GM21381 (cell line): ENCODE data around the gene BTNL3.
"Not testable (repeated sequence)": the region's sequence is repeated elsewhere in the genome, so short reads cannot be mapped to it uniquely, and the experiment has no call there.

Source experiments
- ATAC-seq: cut with Tn5 transposase; IDR thresholded peaks from one replicate; pipeline ENCODE4 v1.9.1; 2021; ENCODE audit warnings: mild to moderate bottlenecking, moderate library complexity; ENCODE audit not compliant: unreplicated experiment

Gene BTNL3, protein sequence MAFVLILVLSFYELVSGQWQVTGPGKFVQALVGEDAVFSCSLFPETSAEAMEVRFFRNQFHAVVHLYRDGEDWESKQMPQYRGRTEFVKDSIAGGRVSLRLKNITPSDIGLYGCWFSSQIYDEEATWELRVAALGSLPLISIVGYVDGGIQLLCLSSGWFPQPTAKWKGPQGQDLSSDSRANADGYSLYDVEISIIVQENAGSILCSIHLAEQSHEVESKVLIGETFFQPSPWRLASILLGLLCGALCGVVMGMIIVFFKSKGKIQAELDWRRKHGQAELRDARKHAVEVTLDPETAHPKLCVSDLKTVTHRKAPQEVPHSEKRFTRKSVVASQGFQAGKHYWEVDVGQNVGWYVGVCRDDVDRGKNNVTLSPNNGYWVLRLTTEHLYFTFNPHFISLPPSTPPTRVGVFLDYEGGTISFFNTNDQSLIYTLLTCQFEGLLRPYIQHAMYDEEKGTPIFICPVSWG

DNA sequence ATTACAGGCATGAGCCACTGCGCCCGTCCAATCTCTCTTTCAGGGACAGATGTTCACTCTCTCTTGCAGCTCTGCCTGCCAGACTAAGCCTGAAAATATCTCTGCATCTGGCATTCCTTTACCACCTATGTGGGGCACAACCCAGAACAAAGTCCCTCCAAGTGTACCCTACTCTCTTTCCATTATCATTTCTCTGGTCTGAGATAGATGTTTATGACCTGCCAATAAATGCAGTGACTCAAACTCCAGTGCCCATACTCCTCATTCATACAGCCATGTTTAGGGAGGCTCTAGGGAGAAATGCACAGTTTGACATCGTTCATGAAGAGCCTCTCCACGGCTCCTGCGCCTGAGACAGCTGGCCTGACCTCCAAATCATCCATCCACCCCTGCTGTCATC lies at the start of gene BTNL3:
Gene BTNL3 (plus strand): TSS at position 255 of the 400 bp plus-strand sequence. CDS start 183 bp downstream, outside the sequence.
- no peak for ATAC-seq

DNA sequence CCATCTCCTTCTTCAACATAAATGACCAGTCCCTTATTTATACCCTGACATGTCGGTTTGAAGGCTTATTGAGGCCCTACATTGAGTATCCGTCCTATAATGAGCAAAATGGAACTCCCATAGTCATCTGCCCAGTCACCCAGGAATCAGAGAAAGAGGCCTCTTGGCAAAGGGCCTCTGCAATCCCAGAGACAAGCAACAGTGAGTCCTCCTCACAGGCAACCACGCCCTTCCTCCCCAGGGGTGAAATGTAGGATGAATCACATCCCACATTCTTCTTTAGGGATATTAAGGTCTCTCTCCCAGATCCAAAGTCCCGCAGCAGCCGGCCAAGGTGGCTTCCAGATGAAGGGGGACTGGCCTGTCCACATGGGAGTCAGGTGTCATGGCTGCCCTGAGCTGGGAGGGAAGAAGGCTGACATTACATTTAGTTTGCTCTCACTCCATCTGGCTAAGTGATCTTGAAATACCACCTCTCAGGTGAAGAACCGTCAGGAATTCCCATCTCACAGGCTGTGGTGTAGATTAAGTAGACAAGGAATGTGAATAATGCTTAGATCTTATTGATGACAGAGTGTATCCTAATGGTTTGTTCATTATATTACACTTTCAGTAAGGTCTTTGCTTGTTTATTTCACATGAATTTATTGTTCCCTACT lies 38.2 kb upstream of the BTNL3 start:
- ATAC-seq = no peak

DNA sequence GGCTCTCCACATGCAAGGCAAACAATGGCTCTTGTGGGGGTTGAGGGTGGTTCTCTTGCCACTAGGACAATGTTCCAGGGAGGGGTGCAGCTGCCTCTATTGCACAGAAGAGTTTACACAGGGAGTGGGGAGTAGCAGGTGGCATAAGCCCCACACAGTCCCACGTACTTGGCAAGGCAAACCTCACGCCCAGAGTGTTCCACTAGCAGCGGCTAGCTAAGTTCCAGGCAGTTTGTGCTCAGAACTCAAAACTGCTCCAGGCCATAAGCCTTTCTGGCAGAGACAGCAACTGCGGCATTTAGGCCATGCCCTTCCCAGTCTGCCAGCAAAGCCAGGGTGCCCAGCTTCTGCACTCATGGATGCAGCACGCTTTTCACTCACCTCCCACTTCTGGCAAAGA lies 29.0 kb upstream of the BTNL3 start:
- ATAC-seq = no peak

DNA sequence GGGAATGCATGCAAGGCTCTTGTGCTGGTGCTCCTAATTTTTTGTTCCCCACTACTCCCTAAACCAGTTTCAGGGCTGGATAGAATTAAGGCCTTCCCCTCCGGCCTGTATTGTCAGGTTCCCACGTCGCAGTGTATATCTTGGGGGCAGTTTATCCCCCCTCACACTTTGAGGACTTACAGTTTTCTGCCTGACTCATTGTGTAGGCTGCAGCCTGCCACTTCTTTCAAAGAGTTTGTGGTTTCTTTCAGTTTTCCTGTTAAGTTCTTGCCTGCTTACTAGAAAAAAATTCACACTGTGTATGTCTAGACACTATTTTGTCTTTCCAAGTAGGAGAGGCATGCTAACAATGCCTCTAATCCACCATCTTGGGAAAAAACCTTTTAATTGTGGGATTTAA lies 28.4 kb upstream of the BTNL3 start:
- no peak for ATAC-seq

DNA sequence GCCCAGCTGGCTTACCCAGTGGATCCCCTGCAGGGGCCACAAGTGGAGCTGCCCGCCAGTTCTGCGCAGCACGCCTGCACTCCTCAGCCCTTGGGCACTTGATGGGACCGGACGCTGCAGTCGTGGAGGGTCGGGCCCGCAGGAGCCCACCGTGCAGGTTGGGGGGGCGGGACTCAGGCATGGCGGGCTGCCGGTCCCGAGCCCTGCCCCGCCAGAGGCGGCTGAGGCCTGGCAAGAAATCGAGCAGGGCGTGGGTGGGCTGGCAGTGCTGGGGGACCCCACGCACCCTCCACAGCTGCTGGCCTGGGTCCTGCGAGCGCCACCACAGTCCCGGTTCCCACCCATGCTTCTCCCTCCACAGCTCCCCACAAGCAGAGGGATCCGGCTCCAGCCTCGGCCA lies 19.2 kb upstream of the BTNL3 start:
- ATAC-seq = no peak

DNA sequence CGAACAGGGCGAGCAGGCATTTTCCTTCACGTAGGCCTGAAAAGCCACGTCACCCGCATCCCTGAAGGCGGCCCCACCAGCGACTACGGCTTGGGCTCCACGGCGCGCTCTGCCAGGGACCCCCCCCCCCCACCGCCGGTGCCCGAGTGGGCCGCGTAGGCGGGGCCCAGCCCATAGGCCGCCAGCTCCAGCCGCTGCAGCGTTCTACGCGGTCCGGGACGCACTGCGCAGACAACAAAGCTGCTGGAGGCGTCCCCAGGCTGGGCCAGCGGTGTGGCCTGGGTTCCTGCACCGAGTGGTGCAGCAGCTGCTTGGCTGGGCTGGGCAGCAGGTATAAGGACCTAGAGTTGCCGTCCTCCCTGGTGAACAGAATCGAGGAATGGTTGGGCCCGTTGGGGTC lies 18.3 kb upstream of the BTNL3 start:
- ATAC-seq = no peak

DNA sequence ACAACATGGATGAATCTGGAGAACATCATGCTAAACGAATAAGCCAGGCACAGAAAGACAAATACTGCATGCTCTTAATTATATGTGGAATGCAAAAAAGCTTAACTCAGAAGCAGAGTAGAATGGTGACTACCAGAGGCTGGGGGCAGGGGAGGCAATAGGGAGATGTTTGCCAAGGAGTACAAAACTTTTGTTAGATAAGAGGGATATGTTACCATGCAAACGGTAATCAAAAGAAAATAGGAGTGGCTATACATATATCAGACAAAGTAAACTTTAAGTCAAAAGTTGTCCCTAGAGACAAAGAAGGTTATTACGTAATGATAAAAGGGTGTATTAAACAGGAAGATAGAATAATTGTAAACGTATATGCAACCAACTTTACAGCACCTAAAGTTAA lies 17.8 kb upstream of the BTNL3 start:
- ATAC-seq = no peak

DNA sequence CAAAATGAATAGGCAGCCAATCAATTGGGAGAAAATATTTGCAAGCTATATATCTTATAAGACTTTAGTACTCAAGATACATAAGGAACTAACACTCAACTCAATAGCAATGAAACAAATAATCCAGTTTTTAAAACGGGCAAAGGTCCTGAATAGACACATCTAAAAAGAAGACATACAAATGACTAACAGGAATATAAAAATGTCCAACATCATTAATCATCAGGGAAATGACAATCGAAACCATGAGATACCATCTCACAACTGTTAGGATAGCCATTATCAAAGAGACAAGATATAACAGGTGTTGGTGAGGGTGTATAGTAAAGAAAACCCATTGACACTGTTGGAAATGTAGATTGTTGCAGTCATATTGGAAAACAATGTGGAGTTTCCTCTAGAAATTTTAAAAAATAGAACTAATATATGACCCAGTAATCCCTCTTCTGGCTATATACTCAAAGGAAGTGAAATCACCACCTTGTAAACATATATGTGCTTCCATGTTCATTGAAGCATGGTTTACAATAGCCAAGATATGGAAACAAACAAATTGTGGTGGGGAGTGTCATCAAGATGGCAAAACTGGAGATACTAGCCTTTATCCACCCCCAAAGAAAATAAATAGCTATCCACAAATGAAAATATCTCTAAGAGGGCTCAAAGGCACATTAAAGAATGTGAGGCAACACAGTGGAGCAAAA lies 13.9 kb upstream of the BTNL3 start:
- peak; percentile 25 for ATAC-seq

DNA sequence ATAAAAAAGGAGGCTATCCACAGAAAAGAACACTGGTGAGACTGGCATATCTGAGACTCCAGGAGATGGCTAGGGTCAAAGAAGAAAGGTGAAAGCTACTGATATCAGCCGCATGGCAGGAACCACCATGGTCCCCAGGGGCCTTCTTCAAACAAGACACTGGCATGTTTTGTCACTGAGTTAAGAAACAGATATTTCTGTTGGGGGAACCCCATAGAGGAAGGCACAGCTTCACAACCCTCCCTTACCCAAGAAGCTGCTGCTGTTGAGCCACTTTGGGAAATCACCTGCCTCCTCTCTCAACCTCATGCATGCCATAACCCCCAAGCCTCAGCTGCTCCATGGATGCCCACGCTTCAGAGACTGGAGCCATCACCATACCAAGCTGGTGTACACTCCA lies 13.3 kb upstream of the BTNL3 start:
- peak; percentile 94 for ATAC-seq

DNA sequence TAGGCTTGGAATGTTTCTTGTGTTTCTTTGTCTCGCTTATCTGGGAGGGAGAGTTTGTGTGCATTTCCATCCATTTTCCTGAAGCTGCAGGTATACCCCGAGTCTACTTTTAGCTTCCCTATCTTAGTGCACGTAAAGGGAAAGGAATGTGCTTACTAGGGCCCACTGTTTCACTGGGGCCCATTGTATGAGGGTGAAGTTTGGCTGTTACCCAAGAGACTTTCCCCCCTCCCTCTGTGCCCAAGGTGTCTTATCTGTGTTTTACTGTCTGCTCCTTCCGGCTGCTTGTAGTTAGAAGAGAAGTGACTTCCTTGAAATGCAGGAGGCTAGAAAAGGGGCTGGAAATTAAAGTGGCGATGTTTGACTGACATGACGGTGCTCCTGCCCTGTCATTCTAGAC lies 12.1 kb upstream of the BTNL3 start:
- no peak for ATAC-seq

DNA sequence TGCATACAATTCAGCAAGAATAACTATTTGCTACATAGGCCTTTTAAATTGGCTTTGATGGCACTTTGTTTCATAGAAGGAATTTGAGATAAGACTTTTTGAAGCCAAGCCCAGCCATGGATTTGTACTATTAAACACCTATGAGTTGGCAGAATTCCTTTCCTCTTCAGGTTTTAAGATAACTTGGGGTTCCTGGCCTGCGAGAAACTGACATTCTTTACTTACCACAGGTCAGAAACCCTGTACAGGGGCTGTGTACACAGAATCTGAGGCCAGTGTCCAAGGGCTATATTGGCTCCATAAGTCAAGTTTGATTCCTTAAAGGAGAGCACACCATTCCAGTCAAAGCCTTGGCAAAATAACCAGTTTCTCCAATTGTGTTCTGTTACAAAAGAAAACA lies 10.8 kb upstream of the BTNL3 start:
- ATAC-seq = no peak

DNA sequence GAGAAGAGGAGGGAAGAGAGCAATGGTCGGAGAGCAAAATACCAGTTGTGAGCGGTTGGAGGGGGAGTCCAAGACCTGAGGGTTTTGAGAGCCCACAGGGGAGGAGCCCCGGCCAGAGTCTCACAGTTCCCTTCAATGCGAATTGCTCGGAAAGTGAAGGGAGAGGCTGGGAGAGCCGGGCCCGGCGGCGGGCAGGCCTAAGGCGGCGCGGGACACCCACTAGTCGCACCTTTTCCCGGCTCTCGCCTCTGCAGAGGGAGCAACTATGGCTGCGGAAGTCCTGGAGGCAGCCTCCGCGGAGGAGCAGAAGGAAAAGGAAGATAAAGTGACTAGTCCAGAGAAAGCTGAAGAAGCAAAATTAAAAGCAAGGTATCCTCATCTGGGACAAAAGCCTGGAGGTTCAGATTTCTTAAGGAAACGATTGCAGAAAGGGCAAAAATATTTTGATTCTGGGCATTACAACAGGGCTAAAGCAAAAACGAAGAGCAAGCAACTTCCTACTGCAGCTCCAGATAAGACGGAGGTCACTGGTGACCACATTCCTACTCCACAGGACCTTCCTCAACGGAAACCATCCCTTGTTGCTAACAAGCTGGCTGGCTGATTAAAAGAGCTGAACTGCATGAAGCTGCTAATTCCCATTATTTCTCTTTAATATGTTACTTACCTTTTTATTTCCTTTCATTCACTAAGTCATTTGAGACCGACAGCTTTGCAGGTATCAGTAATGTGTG lies 6.5 kb upstream of the BTNL3 start:
- no peak for ATAC-seq

DNA sequence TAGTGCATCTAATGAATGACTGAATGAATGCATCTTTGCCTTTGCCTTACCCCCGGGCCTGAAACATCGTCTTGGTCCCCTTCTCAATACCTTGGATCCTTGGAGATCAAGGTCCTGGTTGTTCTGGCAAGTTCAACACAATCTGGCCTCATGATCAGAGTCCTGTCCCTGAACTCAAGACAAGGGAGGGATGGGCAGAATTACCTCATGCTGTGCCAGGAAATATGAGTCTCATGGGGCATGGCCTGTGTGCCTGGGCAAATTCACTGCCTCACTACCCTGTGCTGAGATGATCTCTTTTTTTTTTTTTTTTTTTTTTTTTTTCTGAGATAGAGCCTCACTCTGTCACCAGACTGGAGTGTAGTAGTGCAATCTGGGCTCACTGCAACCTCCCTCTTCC lies 630 bp upstream of the BTNL3 start:
- no peak for ATAC-seq

DNA sequence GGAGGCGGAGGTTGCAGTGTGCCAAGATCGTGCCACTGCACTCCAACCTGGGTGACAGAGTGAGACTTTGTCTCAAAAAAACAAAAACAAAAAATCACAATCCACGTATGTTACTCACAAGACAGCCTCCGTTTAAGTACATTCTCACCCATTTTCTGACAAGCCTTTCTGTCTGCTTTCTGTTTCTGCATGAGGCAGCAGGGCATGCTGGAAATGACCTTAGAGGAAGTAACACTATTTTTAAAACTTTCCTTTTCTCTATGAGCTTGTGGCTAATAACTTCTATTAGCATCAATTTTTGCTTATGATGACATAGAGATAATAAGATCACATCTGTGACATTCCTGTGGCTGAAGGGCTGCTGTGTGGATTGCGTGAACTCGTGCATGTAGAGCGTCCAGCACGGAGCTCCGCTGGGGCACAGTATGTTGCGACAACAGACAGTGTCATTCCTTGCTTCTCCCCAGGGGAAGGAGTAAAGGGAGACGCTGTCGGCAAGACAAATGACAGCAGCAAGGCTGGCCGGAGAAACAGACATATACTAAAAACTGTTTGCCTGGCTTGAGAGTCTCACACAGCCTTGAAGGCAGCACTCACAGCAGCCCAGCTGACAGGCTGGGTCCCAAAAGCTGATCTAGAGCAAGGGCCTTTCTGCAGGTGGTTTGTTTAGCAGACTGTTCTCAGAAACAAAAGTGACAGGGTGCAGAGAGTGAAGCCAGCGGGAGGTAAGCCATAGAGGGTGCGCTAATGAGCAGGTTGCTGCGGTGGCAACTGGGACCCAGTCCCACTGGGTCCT lies 1.6 kb downstream of the BTNL3 start:
- no peak for ATAC-seq

DNA sequence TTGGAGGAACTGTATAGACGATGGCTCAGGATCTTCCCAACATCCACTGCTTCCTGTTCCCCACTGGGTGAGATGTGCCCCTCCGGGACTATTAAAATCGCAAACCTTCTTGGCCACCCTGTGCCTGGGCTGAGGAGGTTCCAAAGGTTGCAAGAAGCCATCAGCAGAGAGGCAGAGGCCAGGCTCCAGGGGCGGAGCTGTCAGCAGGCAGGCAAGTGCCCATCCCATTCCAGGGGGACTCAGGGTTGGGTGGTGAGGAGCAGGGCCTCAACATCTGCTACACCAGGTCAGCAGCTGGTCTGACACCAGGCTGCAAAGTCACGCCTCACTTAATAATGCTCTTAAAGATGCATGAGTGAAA lies 2.2 kb downstream of the BTNL3 start:
- ATAC-seq = no peak

DNA sequence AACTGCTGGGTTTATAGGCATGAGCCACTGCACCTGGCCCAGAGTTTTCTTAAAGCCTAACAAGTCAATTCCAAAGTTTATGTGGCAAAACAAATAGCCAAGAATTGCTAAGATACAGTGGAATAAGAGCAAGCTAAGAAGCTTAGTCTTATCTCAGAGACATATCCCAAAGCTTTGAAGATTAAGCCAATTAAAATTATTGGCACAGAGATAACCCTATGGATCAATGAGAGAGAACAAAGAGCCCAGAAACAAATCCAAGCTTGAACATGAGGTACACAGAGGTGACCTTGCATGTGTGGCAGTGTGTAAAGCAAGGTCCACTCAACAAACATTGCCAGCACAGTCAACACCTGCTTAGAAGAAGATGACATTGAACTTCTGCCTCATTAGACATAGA lies 13.3 kb downstream of the BTNL3 start:
- no peak for ATAC-seq

DNA sequence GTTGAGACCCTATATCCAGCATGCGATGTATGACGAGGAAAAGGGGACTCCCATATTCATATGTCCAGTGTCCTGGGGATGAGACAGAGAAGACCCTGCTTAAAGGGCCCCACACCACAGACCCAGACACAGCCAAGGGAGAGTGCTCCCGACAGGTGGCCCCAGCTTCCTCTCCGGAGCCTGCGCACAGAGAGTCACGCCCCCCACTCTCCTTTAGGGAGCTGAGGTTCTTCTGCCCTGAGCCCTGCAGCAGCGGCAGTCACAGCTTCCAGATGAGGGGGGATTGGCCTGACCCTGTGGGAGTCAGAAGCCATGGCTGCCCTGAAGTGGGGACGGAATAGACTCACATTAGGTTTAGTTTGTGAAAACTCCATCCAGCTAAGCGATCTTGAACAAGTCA lies 17.1 kb downstream of the BTNL3 start:
- no peak for ATAC-seq

DNA sequence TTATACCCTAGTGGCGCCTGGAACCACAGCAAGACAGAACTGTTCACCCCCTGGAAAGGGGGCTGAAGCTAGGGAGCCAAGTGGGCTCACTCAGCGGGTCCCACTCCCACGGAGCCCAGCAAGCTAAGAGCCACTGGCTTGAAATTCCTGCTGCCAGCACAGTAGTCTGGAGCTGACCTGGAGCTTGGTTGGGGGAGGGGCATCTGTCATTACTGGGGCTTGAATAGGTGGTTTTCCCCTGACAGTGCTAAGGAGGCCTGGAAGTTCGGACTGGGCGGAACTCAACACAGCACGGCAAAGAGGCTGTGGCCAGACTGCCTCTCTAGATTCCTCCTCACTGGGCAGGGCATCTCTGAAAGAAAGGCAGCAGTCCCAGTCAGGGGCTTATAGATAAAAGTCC lies 19.5 kb downstream of the BTNL3 start:
- no peak for ATAC-seq

DNA sequence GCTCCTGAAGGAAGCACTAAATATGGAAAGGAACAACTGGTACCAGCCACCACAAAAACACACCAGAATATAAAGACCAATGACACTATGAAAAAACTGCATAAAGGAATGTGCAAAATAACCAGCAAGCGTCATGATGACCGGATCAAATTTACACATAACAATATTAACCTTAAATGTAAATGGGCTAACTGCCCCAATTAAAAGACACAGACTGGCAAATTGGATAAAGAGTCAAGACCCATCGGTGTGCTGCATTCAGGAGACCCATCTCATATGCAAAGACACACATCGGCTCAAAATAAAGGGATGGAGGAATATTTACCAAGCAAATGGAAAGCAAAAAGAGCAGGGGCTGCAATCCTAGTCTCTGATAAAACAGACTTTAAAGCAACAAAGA lies 21.4 kb downstream of the BTNL3 start:
- ATAC-seq = not testable (repeated sequence)

DNA sequence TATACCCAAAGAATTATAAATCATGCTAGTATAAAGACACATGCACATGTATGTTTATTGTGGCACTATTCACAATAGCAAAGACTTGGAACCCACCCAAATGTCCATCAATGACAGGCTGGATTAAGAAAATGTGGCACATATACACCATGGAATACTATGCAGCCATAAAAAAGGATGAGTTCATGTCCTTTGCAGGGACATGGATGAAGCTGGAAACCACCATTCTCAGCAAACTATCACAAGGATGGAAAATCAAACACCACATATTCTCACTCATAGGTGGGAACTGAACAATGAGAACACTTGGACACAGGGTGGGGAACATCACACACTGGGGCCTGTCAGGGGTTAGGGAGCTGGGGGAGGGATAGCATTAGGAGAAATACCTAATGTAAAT lies 26.0 kb downstream of the BTNL3 start:
- not testable (repeated sequence) for ATAC-seq
